ENCODE measurements around the gene IFT52.
A peak's percentile ranks its signal among the peaks of the same experiment; 100 is the strongest.

IFT52 gene

DNA sequence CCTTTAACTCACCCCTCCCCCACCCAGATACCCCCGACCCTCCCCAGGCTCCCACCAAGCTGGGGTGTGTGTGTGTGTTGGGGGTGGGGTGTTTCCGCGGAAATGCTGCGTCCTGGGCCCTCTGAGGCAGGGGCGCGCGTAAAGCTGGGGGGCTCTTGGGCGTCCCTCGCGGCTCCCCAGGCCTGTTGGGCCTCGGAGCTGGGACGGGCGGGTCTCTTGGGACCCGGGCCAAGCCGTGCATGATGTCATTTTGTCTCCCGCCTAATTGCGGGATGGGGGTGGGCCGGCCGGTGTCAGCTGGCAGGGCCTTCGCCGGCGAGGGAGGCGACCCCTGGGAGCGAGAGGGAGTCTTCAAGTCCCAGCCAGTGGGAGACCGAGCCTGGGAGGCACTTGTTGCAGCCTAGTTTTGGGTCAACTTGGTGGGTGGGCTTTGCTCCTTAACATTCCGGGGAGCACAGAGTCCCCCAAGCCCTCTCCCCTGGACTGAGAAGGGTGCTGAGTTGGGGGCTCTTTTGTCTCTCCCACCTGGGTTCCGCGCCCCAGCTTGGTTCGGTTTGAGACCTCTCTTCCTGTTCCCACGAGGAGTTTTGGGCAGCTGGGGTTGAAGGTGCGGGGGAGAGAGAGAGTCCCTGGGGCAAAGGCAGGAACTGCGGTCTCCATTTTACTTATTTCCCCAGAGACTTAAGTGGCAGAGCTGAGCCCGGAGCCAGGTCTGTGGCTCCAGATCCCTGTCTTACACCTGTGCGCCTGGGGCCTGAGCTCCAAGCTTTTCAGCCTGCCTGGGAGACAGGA lies 76.8 kb downstream of the IFT52 start:
- in situ Hi-C loops (cut with MboI; ENCODE audit: low sequenced_read_pairs, unreplicated experiment) = no loop called here
- peak; percentile 58 for DNase-seq (ENCODE audit: low spot score)
- TF ChIP-seq, protein P1, sequence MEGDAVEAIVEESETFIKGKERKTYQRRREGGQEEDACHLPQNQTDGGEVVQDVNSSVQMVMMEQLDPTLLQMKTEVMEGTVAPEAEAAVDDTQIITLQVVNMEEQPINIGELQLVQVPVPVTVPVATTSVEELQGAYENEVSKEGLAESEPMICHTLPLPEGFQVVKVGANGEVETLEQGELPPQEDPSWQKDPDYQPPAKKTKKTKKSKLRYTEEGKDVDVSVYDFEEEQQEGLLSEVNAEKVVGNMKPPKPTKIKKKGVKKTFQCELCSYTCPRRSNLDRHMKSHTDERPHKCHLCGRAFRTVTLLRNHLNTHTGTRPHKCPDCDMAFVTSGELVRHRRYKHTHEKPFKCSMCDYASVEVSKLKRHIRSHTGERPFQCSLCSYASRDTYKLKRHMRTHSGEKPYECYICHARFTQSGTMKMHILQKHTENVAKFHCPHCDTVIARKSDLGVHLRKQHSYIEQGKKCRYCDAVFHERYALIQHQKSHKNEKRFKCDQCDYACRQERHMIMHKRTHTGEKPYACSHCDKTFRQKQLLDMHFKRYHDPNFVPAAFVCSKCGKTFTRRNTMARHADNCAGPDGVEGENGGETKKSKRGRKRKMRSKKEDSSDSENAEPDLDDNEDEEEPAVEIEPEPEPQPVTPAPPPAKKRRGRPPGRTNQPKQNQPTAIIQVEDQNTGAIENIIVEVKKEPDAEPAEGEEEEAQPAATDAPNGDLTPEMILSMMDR (IDR thresholded peaks at IDR 0.05; ENCODE audit: borderline replicate concordance, control extremely low read depth, extremely low read depth, insufficient read depth, missing control alignments) = no peak

DNA sequence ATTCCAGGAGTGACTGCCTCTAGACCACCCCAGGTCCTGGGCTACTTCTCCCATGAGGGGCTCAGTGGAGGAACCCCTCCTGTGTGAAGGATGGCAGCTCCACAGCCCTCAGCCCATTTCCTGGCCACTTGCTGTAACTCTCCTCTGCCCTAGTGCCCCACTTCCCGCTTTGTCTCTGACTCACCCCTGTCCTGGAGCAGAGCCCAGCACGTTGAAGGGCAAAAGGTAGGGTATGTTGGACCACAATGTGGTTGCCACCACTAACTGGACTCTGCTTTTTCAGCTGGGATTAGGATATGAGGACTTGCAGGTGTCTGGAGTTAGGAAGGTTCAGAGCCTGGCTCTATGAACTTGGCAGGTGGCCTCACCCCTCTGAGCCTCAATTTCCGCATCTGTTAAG lies 78.6 kb downstream of the IFT52 start:
- TF ChIP-seq, protein P1 (IDR thresholded peaks at IDR 0.05; ENCODE audit: borderline replicate concordance, control extremely low read depth, extremely low read depth, insufficient read depth, missing control alignments) = no peak
- no peak for DNase-seq (ENCODE audit: low spot score)
- in situ Hi-C loops (cut with MboI; ENCODE audit: low sequenced_read_pairs, unreplicated experiment) = no loop called here

- TF ChIP-seq, protein P1 (IDR thresholded peaks at IDR 0.05; ENCODE audit: borderline replicate concordance, control extremely low read depth, extremely low read depth, insufficient read depth, missing control alignments) = no peak
- no peak for DNase-seq (ENCODE audit: low spot score)
- in situ Hi-C loops (cut with MboI; ENCODE audit: low sequenced_read_pairs, unreplicated experiment) = no loop called here
Observed at GRCh38 chr20:43670423-43670822, 79.7 kb downstream of the IFT52 start.

DNA sequence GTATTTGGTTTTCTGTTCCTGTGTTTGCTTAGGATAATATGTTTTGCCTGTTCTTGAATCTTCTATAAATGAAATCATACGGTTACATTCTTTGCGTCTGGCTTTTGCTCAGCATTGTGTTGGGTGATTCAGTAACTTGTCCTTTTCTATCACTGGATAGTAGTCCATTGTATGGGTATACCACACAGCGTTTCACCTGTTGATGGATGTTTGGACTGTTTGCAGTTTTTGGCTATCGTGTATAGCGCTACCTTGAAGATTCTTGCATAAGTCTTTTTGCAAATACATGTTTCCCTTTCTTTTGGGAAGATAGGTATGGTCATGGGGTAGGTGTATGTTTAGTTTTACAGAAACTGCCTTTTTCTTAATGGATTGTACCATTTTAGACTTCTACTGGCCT lies 85.6 kb downstream of the IFT52 start:
- DNase-seq (ENCODE audit: low spot score) = no peak
- in situ Hi-C loops (cut with MboI; ENCODE audit: low sequenced_read_pairs, unreplicated experiment) = loop anchor here (25.0 kb wide), 1 partner anchor 139 kb away; no protein-coding TSS in a partner anchor
- TF ChIP-seq, protein P1 (IDR thresholded peaks at IDR 0.05; ENCODE audit: borderline replicate concordance, control extremely low read depth, extremely low read depth, insufficient read depth, missing control alignments) = no peak

- in situ Hi-C loops (cut with MboI; ENCODE audit: low sequenced_read_pairs, unreplicated experiment) = loop anchor here (25.0 kb wide), 1 partner anchor 144 kb away; no protein-coding TSS in a partner anchor
- no peak for DNase-seq (ENCODE audit: low spot score)
- TF ChIP-seq, protein P1 (IDR thresholded peaks at IDR 0.05; ENCODE audit: borderline replicate concordance, control extremely low read depth, extremely low read depth, insufficient read depth, missing control alignments) = no peak
Observed at GRCh38 chr20:43680981-43681380, 90.2 kb downstream of the IFT52 start.

GRCh38 chr20:43681468-43681942 lies 90.8 kb downstream of the IFT52 start:
- TF ChIP-seq, protein P1 (IDR thresholded peaks at IDR 0.05; ENCODE audit: borderline replicate concordance, control extremely low read depth, extremely low read depth, insufficient read depth, missing control alignments) = no peak
- DNase-seq (ENCODE audit: low spot score) = peak; percentile 37
- in situ Hi-C loops (cut with MboI; ENCODE audit: low sequenced_read_pairs, unreplicated experiment) = loop anchor here (25.0 kb wide), 1 partner anchor 144 kb away; no protein-coding TSS in a partner anchor

All from GM13976 (cell line).